Measurements from ENCODE around the gene ARNT2.

ARNT2 gene

DNA sequence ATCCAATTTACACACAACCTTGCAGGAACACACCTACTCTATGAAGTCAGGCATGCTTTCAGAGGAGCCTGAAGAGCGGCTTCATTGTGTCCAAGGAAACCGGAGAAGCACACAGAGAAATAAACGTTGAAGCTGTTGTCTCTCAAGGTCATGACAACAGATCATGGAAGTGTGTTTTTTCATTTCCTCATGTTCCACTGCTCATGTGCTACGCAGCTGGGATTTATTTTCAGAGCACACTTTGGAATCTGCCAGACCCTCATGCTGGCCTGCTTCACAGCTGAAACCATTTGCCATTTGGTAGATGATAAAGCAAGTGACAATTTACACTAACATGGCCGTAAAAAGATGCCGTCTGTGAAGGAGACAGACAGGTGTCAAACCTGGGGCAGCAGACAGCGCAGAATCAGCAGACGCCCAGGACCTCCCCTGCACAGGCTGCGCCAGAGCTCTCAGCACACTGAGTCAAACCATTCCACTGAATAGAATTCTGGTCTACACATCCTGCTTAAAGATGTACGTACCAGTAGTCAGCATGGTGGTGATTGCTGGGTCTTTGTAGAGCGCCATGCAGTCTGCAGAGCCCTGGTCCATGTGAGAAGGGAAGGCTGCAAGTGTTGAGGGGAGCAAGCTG, 99.3 kb downstream of the ARNT2 start:
- ATAC-seq, result no peak
- no peak for TF ChIP-seq TCF4 (CRISPR knock-in tag; IDR thresholded peaks at IDR 0.05; ENCODE audit: borderline replicate concordance)
- TF ChIP-seq SNAI2 (CRISPR knock-in tag; IDR thresholded peaks at IDR 0.05), result no peak
- TF ChIP-seq PPARA (CRISPR knock-in tag; IDR thresholded peaks at IDR 0.05; ENCODE audit: borderline replicate concordance), result no peak
- no peak for TF ChIP-seq ARNTL (CRISPR knock-in tag; IDR thresholded peaks at IDR 0.05; ENCODE audit: borderline replicate concordance, low read depth)
- TF ChIP-seq ISL1 (CRISPR knock-in tag; IDR thresholded peaks at IDR 0.05), result no peak
- TF ChIP-seq TOX (CRISPR knock-in tag; IDR thresholded peaks at IDR 0.05; ENCODE audit: borderline replicate concordance), result no peak
- TF ChIP-seq, protein P1, sequence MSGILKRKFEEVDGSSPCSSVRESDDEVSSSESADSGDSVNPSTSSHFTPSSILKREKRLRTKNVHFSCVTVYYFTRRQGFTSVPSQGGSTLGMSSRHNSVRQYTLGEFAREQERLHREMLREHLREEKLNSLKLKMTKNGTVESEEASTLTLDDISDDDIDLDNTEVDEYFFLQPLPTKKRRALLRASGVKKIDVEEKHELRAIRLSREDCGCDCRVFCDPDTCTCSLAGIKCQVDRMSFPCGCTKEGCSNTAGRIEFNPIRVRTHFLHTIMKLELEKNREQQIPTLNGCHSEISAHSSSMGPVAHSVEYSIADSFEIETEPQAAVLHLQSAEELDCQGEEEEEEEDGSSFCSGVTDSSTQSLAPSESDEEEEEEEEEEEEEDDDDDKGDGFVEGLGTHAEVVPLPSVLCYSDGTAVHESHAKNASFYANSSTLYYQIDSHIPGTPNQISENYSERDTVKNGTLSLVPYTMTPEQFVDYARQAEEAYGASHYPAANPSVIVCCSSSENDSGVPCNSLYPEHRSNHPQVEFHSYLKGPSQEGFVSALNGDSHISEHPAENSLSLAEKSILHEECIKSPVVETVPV (CRISPR knock-in tag; IDR thresholded peaks at IDR 0.05), result no peak
- TF ChIP-seq, protein P2, sequence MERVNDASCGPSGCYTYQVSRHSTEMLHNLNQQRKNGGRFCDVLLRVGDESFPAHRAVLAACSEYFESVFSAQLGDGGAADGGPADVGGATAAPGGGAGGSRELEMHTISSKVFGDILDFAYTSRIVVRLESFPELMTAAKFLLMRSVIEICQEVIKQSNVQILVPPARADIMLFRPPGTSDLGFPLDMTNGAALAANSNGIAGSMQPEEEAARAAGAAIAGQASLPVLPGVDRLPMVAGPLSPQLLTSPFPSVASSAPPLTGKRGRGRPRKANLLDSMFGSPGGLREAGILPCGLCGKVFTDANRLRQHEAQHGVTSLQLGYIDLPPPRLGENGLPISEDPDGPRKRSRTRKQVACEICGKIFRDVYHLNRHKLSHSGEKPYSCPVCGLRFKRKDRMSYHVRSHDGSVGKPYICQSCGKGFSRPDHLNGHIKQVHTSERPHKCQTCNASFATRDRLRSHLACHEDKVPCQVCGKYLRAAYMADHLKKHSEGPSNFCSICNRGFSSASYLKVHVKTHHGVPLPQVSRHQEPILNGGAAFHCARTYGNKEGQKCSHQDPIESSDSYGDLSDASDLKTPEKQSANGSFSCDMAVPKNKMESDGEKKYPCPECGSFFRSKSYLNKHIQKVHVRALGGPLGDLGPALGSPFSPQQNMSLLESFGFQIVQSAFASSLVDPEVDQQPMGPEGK (CRISPR knock-in tag; IDR thresholded peaks at IDR 0.05; ENCODE audit: borderline replicate concordance), result no peak
- no peak for TF ChIP-seq ZNF565 (CRISPR knock-in tag; conservative IDR thresholded peaks at IDR 0.05; ENCODE audit: low read depth)
- TF ChIP-seq BACH2 (CRISPR knock-in tag; IDR thresholded peaks at IDR 0.05; ENCODE audit: borderline replicate concordance), result no peak
- TF ChIP-seq, protein P3, sequence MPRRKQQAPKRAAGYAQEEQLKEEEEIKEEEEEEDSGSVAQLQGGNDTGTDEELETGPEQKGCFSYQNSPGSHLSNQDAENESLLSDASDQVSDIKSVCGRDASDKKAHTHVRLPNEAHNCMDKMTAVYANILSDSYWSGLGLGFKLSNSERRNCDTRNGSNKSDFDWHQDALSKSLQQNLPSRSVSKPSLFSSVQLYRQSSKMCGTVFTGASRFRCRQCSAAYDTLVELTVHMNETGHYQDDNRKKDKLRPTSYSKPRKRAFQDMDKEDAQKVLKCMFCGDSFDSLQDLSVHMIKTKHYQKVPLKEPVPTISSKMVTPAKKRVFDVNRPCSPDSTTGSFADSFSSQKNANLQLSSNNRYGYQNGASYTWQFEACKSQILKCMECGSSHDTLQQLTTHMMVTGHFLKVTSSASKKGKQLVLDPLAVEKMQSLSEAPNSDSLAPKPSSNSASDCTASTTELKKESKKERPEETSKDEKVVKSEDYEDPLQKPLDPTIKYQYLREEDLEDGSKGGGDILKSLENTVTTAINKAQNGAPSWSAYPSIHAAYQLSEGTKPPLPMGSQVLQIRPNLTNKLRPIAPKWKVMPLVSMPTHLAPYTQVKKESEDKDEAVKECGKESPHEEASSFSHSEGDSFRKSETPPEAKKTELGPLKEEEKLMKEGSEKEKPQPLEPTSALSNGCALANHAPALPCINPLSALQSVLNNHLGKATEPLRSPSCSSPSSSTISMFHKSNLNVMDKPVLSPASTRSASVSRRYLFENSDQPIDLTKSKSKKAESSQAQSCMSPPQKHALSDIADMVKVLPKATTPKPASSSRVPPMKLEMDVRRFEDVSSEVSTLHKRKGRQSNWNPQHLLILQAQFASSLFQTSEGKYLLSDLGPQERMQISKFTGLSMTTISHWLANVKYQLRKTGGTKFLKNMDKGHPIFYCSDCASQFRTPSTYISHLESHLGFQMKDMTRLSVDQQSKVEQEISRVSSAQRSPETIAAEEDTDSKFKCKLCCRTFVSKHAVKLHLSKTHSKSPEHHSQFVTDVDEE (CRISPR knock-in tag; IDR thresholded peaks at IDR 0.05), result no peak
- TF ChIP-seq ZC3H10 (CRISPR knock-in tag; IDR thresholded peaks at IDR 0.05), result no peak
- TF ChIP-seq, protein P4, sequence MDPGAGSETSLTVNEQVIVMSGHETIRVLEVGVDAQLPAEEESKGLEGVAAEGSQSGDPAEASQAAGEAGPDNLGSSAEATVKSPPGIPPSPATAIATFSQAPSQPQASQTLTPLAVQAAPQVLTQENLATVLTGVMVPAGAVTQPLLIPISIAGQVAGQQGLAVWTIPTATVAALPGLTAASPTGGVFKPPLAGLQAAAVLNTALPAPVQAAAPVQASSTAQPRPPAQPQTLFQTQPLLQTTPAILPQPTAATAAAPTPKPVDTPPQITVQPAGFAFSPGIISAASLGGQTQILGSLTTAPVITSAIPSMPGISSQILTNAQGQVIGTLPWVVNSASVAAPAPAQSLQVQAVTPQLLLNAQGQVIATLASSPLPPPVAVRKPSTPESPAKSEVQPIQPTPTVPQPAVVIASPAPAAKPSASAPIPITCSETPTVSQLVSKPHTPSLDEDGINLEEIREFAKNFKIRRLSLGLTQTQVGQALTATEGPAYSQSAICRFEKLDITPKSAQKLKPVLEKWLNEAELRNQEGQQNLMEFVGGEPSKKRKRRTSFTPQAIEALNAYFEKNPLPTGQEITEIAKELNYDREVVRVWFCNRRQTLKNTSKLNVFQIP (CRISPR knock-in tag; IDR thresholded peaks at IDR 0.05; ENCODE audit: borderline replicate concordance, low read depth), result no peak
- TF ChIP-seq ZFP3 (CRISPR knock-in tag; IDR thresholded peaks at IDR 0.05), result no peak
- no peak for TF ChIP-seq ZNF70 (CRISPR knock-in tag; IDR thresholded peaks at IDR 0.05)
- TF ChIP-seq, protein P5, sequence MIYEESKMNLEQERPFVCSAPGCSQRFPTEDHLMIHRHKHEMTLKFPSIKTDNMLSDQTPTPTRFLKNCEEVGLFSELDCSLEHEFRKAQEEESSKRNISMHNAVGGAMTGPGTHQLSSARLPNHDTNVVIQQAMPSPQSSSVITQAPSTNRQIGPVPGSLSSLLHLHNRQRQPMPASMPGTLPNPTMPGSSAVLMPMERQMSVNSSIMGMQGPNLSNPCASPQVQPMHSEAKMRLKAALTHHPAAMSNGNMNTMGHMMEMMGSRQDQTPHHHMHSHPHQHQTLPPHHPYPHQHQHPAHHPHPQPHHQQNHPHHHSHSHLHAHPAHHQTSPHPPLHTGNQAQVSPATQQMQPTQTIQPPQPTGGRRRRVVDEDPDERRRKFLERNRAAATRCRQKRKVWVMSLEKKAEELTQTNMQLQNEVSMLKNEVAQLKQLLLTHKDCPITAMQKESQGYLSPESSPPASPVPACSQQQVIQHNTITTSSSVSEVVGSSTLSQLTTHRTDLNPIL (CRISPR knock-in tag; IDR thresholded peaks at IDR 0.05; ENCODE audit: low read depth), result no peak
- no peak for TF ChIP-seq ZFP30 (CRISPR knock-in tag; IDR thresholded peaks at IDR 0.05)
- TF ChIP-seq OSR1 (CRISPR knock-in tag; IDR thresholded peaks at IDR 0.05), result no peak

DNA sequence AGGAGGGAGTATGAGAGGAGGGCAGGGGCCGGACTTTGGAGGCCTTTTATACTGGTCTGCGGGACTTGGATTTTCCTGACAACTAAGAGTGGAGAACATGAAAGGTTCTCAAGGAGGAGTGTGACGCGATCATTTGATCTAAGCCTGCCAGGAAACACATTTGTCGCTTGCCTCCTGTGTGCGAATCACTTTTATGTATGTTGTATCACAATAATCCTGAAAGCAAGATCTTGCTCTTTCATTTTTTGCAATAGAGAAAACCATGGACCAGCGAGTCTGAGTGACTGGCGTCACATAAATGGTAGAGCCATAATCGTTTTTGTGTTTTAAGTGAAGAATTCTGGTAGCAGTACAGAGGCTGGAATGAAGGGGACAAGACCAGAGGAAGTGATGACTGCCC, 100.7 kb downstream of the ARNT2 start:
- ATAC-seq, result no peak
- TF ChIP-seq ISL1 (CRISPR knock-in tag; IDR thresholded peaks at IDR 0.05), result no peak
- no peak for TF ChIP-seq ZNF8 (CRISPR knock-in tag; IDR thresholded peaks at IDR 0.05)
- TF ChIP-seq ESRRG (CRISPR knock-in tag; IDR thresholded peaks at IDR 0.05), result no peak
- TF ChIP-seq, protein P3 (CRISPR knock-in tag; IDR thresholded peaks at IDR 0.05), result no peak
- no peak for TF ChIP-seq OSR1 (CRISPR knock-in tag; IDR thresholded peaks at IDR 0.05)
- no peak for TF ChIP-seq ARNTL (CRISPR knock-in tag; IDR thresholded peaks at IDR 0.05; ENCODE audit: borderline replicate concordance, low read depth)
- TF ChIP-seq, protein P4 (CRISPR knock-in tag; IDR thresholded peaks at IDR 0.05; ENCODE audit: borderline replicate concordance, low read depth), result no peak
- TF ChIP-seq, protein P1 (CRISPR knock-in tag; IDR thresholded peaks at IDR 0.05), result no peak
- TF ChIP-seq BACH2 (CRISPR knock-in tag; IDR thresholded peaks at IDR 0.05; ENCODE audit: borderline replicate concordance), result no peak
- TF ChIP-seq ZC3H10 (CRISPR knock-in tag; IDR thresholded peaks at IDR 0.05), result no peak
- TF ChIP-seq PPARA (CRISPR knock-in tag; IDR thresholded peaks at IDR 0.05; ENCODE audit: borderline replicate concordance), result no peak
- TF ChIP-seq ZFP30 (CRISPR knock-in tag; IDR thresholded peaks at IDR 0.05), result no peak
- no peak for TF ChIP-seq CSDC2 (CRISPR knock-in tag; IDR thresholded peaks at IDR 0.05)
- TF ChIP-seq TOX (CRISPR knock-in tag; IDR thresholded peaks at IDR 0.05; ENCODE audit: borderline replicate concordance), result no peak
- TF ChIP-seq RARB (CRISPR knock-in tag; IDR thresholded peaks at IDR 0.05), result no peak
- no peak for TF ChIP-seq ZNF565 (CRISPR knock-in tag; conservative IDR thresholded peaks at IDR 0.05; ENCODE audit: low read depth)
